ENCODE results near the gene S100A14. TPM values are rescaled to one million over a fixed set of nuclear protein-coding genes. Genes with fewer than 3 reads are reported as not detected.
A peak's percentile ranks its signal among the peaks of the same experiment; 100 is the strongest.

The S100A14 gene
- total and polyA plus RNA-seq, 2 of the 13 experiments (the other 11 are each of a cell fraction or from before 2014, with no cell fraction given), result 1.4 to 7.7 TPM

DNA sequence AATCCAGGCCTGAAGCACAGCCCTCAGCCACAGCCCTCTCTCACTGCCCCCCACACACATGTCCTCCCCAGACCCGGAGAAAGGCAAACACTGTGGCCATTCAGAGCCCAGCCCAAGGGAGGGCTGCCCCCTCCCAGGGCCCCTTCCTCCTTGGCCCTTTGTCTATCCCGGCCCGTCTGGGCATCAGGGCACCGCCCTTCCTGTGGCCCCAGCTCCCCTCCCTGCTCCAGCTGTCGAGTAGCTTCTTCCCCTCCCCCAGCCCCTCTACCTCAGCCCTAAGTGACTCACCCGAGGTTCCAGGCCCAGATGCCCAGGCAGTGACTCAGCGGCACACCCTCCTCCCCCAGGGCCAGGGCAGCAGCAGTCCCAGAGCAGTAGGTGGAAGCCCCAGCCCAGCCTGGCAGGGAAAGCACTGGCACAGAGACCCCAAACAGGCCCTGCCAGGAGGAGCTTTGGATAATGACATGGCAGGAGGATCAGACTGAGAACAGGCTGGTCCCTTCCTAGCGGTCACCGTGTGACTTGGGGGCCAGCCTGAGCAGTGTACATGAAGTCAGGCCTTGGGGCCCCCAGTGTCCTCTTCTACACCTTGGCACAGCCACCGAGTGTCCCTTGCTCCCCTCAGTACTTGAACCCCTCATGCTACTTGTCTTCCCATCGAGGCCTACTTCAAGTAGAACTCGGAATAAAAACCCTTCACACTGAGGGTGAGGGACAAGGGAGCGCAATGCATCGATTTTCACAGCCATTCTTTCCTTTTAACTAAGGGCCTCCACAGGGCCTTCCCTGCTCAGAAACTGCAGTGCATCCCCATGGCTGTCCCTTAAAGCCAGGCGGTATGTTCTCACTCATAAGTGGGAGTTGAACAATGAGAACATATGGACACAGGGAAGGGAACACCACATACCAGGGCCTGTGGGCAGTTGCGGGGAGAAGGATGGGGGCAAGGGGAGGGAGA is 49.4 kb downstream of the S100A14 start (continued):
- TF ChIP-seq, protein P1, sequence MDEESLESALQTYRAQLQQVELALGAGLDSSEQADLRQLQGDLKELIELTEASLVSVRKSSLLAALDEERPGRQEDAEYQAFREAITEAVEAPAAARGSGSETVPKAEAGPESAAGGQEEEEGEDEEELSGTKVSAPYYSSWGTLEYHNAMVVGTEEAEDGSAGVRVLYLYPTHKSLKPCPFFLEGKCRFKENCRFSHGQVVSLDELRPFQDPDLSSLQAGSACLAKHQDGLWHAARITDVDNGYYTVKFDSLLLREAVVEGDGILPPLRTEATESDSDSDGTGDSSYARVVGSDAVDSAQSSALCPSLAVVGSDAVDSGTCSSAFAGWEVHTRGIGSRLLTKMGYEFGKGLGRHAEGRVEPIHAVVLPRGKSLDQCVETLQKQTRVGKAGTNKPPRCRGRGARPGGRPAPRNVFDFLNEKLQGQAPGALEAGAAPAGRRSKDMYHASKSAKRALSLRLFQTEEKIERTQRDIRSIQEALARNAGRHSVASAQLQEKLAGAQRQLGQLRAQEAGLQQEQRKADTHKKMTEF (CRISPR knock-in tag; IDR thresholded peaks at IDR 0.05), result peak; percentile 71
- TF ChIP-seq RAD51 (IDR thresholded peaks at IDR 0.05; ENCODE audit: borderline replicate concordance) (no peak), PCBP2 (optimal IDR thresholded peaks at IDR 0.05; ENCODE audit: low read depth, low read length, poor library complexity, severe bottlenecking) (no peak), SCMH1 (CRISPR knock-in tag; IDR thresholded peaks at IDR 0.05; ENCODE audit: borderline replicate concordance) (no peak), RNF2 (conservative IDR thresholded peaks at IDR 0.05; ENCODE audit: low read depth) (0 out of 2 replicates have a peak, but pooled peaks have one; percentile 15), SP1 (IDR thresholded peaks at IDR 0.05) (no peak), SP1 (CRISPR knock-in tag; IDR thresholded peaks at IDR 0.05) (0 out of 2 replicates have a peak, but pooled peaks have one; percentile 16), FOXK2 (IDR thresholded peaks at IDR 0.05) (no peak), PLRG1 (conservative IDR thresholded peaks at IDR 0.05) (no peak), CHCHD3 (CRISPR knock-in tag; IDR thresholded peaks at IDR 0.05) (no peak), ZNF556 (CRISPR knock-in tag; IDR thresholded peaks at IDR 0.05; ENCODE audit: borderline replicate concordance) (0 out of 2 replicates have a peak, but pooled peaks have one; percentile 41), GABPA (IDR thresholded peaks at IDR 0.05; ENCODE audit: low read depth, low read length) (no peak), GABPA (CRISPR knock-in tag; IDR thresholded peaks at IDR 0.05; ENCODE audit: low read depth) (peak; percentile 59; the same call in 1 of the 2 replicates), KMT2B (CRISPR knock-in tag; IDR thresholded peaks at IDR 0.05) (no peak), PHB2 (IDR thresholded peaks at IDR 0.05; ENCODE audit: partially characterized antibody) (no peak), GFI1 (CRISPR knock-in tag; IDR thresholded peaks at IDR 0.05; ENCODE audit: borderline replicate concordance) (no peak), ZNF878 (CRISPR knock-in tag; IDR thresholded peaks at IDR 0.05) (no peak), NCOA5 (CRISPR knock-in tag; IDR thresholded peaks at IDR 0.05) (no peak), CENPT (CRISPR knock-in tag; IDR thresholded peaks at IDR 0.05; ENCODE audit: low read depth) (no peak), RXRB (CRISPR knock-in tag; IDR thresholded peaks at IDR 0.05; ENCODE audit: borderline replicate concordance) (peak; percentile 43; the same call in 1 of the 2 replicates)
- TF ChIP-seq, protein P2, sequence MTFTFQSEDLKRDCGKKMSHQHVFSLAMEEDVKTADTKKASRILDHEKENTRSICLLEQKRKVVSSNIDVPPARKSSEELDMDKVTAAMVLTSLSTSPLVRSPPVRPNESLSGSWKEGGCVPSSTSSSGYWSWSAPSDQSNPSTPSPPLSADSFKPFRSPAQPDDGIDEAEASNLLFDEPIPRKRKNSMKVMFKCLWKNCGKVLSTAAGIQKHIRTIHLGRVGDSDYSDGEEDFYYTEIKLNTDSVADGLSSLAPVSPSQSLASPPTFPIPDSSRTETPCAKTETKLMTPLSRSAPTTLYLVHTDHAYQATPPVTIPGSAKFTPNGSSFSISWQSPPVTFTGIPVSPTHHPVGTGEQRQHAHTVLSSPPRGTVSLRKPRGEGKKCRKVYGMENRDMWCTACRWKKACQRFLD (CRISPR knock-in tag; IDR thresholded peaks at IDR 0.05; ENCODE audit: borderline replicate concordance), result no peak
- TF ChIP-seq, protein P3, sequence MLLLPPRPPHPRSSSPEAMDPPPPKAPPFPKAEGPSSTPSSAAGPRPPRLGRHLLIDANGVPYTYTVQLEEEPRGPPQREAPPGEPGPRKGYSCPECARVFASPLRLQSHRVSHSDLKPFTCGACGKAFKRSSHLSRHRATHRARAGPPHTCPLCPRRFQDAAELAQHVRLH (CRISPR knock-in tag; IDR thresholded peaks at IDR 0.05; ENCODE audit: borderline replicate concordance, low read depth), result peak; percentile 37; the same call in 1 of the 2 replicates
- TF ChIP-seq, protein P4, sequence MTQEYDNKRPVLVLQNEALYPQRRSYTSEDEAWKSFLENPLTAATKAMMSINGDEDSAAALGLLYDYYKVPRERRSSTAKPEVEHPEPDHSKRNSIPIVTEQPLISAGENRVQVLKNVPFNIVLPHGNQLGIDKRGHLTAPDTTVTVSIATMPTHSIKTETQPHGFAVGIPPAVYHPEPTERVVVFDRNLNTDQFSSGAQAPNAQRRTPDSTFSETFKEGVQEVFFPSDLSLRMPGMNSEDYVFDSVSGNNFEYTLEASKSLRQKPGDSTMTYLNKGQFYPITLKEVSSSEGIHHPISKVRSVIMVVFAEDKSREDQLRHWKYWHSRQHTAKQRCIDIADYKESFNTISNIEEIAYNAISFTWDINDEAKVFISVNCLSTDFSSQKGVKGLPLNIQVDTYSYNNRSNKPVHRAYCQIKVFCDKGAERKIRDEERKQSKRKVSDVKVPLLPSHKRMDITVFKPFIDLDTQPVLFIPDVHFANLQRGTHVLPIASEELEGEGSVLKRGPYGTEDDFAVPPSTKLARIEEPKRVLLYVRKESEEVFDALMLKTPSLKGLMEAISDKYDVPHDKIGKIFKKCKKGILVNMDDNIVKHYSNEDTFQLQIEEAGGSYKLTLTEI (CRISPR knock-in tag; conservative IDR thresholded peaks at IDR 0.05), result no peak
- TF ChIP-seq, protein P5, sequence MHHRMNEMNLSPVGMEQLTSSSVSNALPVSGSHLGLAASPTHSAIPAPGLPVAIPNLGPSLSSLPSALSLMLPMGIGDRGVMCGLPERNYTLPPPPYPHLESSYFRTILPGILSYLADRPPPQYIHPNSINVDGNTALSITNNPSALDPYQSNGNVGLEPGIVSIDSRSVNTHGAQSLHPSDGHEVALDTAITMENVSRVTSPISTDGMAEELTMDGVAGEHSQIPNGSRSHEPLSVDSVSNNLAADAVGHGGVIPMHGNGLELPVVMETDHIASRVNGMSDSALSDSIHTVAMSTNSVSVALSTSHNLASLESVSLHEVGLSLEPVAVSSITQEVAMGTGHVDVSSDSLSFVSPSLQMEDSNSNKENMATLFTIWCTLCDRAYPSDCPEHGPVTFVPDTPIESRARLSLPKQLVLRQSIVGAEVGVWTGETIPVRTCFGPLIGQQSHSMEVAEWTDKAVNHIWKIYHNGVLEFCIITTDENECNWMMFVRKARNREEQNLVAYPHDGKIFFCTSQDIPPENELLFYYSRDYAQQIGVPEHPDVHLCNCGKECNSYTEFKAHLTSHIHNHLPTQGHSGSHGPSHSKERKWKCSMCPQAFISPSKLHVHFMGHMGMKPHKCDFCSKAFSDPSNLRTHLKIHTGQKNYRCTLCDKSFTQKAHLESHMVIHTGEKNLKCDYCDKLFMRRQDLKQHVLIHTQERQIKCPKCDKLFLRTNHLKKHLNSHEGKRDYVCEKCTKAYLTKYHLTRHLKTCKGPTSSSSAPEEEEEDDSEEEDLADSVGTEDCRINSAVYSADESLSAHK (CRISPR knock-in tag; IDR thresholded peaks at IDR 0.05; ENCODE audit: borderline replicate concordance), result no peak

Data from HepG2 (cell line).